HepG2 (cell line): ENCODE data around the gene FOXA1. TPM values are rescaled to one million over a fixed set of nuclear protein-coding genes. Genes with fewer than 3 reads are reported as not detected.

ENCODE experiments used
- ARNTL ChIP-seq: sonication (generic); formaldehyde crosslinking; IDR thresholded peaks from 2 replicates; pipeline ENCODE4 v1.4.0; 2020; ENCODE audit warnings: mild to moderate bottlenecking, missing genetic modification reagents
- CBX1 ChIP-seq: IDR thresholded peaks from one replicate; pipeline ENCODE4 v1.6.1; 2016; ENCODE audit warnings: antibody characterized with exemption, low read depth
- DMAP1 ChIP-seq: IDR thresholded peaks from 2 replicates; pipeline ENCODE4 v1.6.1; 2016
- DPF2 ChIP-seq: sonication (generic); formaldehyde crosslinking; IDR thresholded peaks from 2 replicates; pipeline ENCODE4 v1.4.0; 2020; ENCODE audit warnings: mild to moderate bottlenecking, low read depth, missing genetic modification reagents, borderline replicate concordance
- FOXP4 ChIP-seq: sonication (generic); formaldehyde crosslinking; IDR thresholded peaks from 2 replicates; pipeline ENCODE4 v1.4.0; 2020; ENCODE audit warnings: missing genetic modification reagents
- PHF20 ChIP-seq: sonication (generic); formaldehyde crosslinking; IDR thresholded peaks from 2 replicates; pipeline ENCODE4 v1.5.0; 2020; ENCODE audit warnings: mild to moderate bottlenecking, missing genetic modification reagents
- PHF8 ChIP-seq: sonication (generic); formaldehyde crosslinking; IDR thresholded peaks from 2 replicates; pipeline ENCODE4 v1.5.0; 2020; ENCODE audit warnings: missing genetic modification reagents
- POGK ChIP-seq: sonication (generic); formaldehyde crosslinking; conservative IDR thresholded peaks from 2 replicates; pipeline ENCODE4 v1.8.0; 2022; ENCODE audit warnings: mild to moderate bottlenecking, moderate library complexity, missing genetic modification reagents
- POLR2AphosphoS2 ChIP-seq: IDR thresholded peaks from 2 replicates; pipeline ENCODE4 v1.6.1; 2011; ENCODE audit warnings: low read depth, low read length, improper control_type of control experiment
- RELA ChIP-seq: sonication (generic); formaldehyde crosslinking; IDR thresholded peaks from 2 replicates; pipeline ENCODE4 v1.4.0; 2020; ENCODE audit warnings: missing genetic modification reagents
- SMARCE1 ChIP-seq: fragments of 450-650 bp; IDR thresholded peaks from 2 replicates; pipeline ENCODE4 v1.6.1; 2017; ENCODE audit warnings: borderline replicate concordance
- ZBTB38 ChIP-seq: sonication (generic); formaldehyde crosslinking; IDR thresholded peaks from 2 replicates; pipeline ENCODE4 v1.5.1; 2020; ENCODE audit warnings: mild to moderate bottlenecking, missing genetic modification reagents
- ZBTB4 ChIP-seq: sonication (generic); formaldehyde crosslinking; IDR thresholded peaks from 2 replicates; pipeline ENCODE4 v1.4.0; 2020; ENCODE audit warnings: missing genetic modification reagents, mild to moderate bottlenecking, borderline replicate concordance
- ZNF251 ChIP-seq: sonication (generic); formaldehyde crosslinking; IDR thresholded peaks from 2 replicates; pipeline ENCODE4 v1.9.0; 2021; ENCODE audit warnings: mild to moderate bottlenecking, missing genetic modification reagents
- ZNF331 ChIP-seq: sonication (generic); formaldehyde crosslinking; IDR thresholded peaks from 2 replicates; pipeline ENCODE4 v1.4.0; 2020; ENCODE audit warnings: missing genetic modification reagents
- ZNF343 ChIP-seq: sonication (generic); formaldehyde crosslinking; IDR thresholded peaks from 2 replicates; pipeline ENCODE4 v1.4.0; 2020; ENCODE audit warnings: mild to moderate bottlenecking, missing genetic modification reagents
- ZNF430 ChIP-seq: sonication (generic); formaldehyde crosslinking; IDR thresholded peaks from 2 replicates; pipeline ENCODE4 v1.9.0; 2021; ENCODE audit warnings: mild to moderate bottlenecking, missing genetic modification reagents
- ZNF784 ChIP-seq: sonication (generic); formaldehyde crosslinking; IDR thresholded peaks from 2 replicates; pipeline ENCODE4 v1.5.1; 2020; ENCODE audit warnings: missing genetic modification reagents, mild to moderate bottlenecking, borderline replicate concordance
- ZXDC ChIP-seq: sonication (generic); formaldehyde crosslinking; IDR thresholded peaks from 2 replicates; pipeline ENCODE4 v1.5.0; 2020; ENCODE audit warnings: mild to moderate bottlenecking, missing genetic modification reagents
- polyA plus RNA-seq, 8 experiments: library from polyadenylated mRNA; depleted of rRNA in 3 of 8; stranded (reverse) in 7 of 8; unstranded in 1 of 8; fragments of >200 nt; fragmentation: Illumina TruSeq in 4 of 8; extraction: Trizol in 4 of 8; gene quantifications; 2 replicates each; pipeline versions ENCODE4 v1.2.1 to v1.2.3, GENCODE V29; 2011 to 2016; ENCODE audit warnings: low read depth in 4 of 8, missing spikeins in 1 of 8, mixed read lengths in 1 of 8; ENCODE audit not compliant: insufficient read depth in 1 of 8
- total RNA-seq, 5 experiments: library from RNA; depleted of rRNA; stranded (reverse); fragments of >200 nt; fragmentation: Illumina TruSeq; extraction: Trizol; gene quantifications; 2 replicates each; pipeline ENCODE4 v1.2.3, GENCODE V29; 2016; ENCODE audit warnings: low read depth in 1 of 5

FOXA1 gene
- total and polyA plus RNA-seq, 2 of the 13 experiments (the other 11 are each of a cell fraction or from before 2014, with no cell fraction given) = 43.4 to 58.6 TPM

GRCh38 chr14:37594971-37595808 is at the start of gene FOXA1, which contains the start of gene TTC6 (continued):
- TF ChIP-seq POGK = peak; percentile 39
- no peak for TF ChIP-seq ZNF343 (CRISPR knock-in tag)
- no peak; the same call in 1 of the 2 replicates for TF ChIP-seq ZBTB38 (CRISPR knock-in tag)
- no peak for TF ChIP-seq ZNF251 (CRISPR knock-in tag)
- peak; percentile 77; the same call in 1 of the 2 replicates for TF ChIP-seq ZNF430 (CRISPR knock-in tag)
- no peak for TF ChIP-seq SMARCE1
- TF ChIP-seq ZBTB4 (CRISPR knock-in tag) = no peak
- peak; percentile 31; the same call in 1 of the 2 replicates for TF ChIP-seq RELA (CRISPR knock-in tag)
- peak; percentile 50 for TF ChIP-seq ZNF331 (CRISPR knock-in tag)
- TF ChIP-seq DPF2 (CRISPR knock-in tag) = no peak
- 0 out of 2 replicates have a peak, but pooled peaks have one; percentile 60 for TF ChIP-seq ZNF784 (CRISPR knock-in tag)
- peak; percentile 47 for TF ChIP-seq PHF20 (CRISPR knock-in tag)
- no peak for TF ChIP-seq POLR2AphosphoS2
- 0 out of 2 replicates have a peak, but pooled peaks have one; percentile 20 for TF ChIP-seq ARNTL (CRISPR knock-in tag)
- no peak; the same call in none of the 2 replicates for TF ChIP-seq ZXDC (CRISPR knock-in tag)
- TF ChIP-seq CBX1 = peak; percentile 35
- no peak; the same call in 1 of the 2 replicates for TF ChIP-seq DMAP1 (CRISPR knock-in tag)
- TF ChIP-seq PHF8 (CRISPR knock-in tag) = no peak
- TF ChIP-seq FOXP4 = peak; percentile 64; the same call in 1 of the 2 replicates
